ENCODE measurements around the gene LDLRAD3.
"Not testable (repeated sequence)": the region's sequence is repeated elsewhere in the genome, so short reads cannot be mapped to it uniquely, and the experiment has no call there.

The LDLRAD3 gene

DNA sequence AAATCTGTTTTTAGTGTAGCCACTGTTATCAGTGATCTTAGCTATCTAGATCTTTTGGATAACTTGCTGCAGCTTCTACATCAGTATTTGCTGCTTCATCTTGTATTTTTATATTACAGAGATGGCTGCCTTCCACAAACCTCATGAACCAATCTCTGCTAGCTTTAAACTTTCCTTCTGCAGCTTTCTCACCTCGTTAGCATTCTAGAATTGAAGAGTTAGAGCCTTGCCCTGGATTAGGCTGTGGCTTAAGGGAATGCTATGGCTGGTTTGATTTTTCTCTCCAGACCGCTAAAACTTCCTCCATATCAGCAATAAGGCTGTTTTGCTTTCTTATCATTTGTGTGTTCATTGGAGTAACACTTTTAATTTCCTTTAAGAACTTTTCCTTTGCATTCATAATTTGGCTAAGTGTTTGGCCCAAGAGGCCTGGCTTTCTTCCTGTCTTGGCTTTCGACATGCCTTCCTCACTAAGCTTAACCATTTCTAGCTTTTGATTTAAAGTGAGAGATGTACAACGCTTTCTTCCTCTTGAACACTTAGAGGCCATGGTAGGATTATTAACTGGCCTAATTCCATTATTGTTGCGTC, 51.9 kb downstream of the LDLRAD3 start:
- no peak for DNase-seq

DNA sequence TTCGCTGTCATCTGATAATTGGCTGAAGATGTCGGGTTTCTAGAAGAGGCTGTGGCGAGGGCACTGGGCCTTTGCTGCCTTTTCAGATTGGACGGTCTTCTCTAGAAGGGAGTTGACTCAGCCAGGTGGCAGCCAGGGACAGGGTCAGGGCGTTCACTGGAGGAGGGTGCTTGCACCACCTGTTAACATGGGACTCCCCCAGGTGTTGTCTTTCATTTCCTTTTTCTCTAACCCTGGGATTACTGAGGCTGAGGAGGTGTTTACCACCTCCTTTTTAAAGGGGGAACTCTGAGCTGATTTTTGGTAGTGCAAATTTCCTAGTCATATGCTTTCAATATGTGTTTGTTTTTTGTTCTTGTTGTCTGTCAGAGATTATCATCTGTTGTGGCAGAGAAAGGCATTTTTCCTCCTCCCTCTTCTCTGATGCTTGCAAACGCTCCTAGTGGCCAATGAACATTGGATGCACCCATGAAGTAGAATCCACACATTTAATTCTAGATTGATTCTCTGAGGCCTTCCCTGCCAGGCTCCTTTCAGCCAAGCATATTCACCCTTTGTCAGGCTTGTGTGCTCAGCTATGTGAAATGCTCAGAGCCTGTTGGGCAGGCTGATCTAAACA, 54.1 kb downstream of the LDLRAD3 start:
- no peak for DNase-seq

DNA sequence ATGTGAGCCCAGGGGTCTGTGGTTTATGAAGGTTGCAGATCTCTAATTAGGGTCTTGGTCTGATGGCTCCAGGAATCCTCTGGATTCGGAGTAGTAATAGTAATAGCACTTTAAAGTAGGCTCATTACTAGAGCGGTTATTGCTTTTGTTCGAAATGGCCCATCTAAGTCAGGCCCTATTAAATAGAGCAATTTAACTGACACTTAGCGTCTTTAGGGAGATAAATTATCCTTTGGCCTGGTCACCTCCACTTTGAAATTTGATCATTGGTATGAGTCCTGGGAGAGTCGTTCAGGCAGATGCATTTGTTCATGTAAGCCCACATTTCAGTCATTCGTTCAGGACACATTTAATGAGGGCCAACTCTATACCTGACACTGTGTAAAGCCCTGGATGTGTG, 54.8 kb downstream of the LDLRAD3 start:
- no peak for DNase-seq

DNA sequence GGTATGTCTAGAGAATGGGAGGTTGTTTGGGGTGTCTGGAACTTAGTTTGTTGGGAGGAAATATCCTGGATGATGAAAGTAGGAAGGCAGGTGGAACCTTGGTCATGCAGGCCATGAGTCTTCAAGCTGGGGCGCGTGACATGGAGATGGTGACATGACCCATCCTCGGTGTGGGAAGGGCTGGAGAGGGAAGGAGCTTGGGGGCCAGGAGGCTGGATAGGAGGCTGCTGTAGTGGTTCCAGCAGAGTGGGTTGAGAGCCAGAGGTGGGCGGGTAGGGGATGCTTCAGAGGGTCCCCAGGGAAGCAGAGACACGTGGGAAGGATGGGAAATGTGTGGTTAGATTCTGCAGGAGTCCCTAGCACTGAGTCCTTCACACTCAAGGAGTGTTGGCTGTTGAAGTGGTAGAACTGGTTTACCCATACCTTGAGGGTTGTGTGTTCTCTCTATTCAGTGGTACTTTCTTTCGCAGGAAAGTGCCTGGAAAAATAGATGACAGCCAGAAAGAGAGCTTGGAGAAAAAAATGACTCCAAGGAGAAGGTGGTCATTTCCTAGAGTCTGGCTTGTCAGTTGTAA, 56.8 kb downstream of the LDLRAD3 start:
- DNase-seq, result no peak

DNA sequence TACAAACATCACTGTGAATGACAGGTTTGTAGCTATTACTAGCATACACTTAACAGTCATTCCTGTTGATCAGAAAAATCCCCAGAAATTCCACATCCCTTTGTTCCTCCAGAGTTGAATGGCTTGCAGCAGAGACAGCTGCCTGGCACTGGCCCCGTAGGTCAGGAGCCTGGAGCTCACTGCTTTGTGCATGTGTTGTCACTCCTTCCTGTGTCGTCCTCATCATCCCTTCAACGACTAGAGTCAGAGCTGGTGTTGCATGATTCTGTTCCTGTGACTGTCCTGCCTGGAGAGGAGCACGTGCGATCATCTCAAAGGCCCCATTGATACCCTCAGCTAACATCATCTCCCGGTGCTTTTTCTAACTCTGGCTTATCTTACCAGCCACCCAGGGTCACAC, 58.3 kb downstream of the LDLRAD3 start:
- DNase-seq, result no peak

DNA sequence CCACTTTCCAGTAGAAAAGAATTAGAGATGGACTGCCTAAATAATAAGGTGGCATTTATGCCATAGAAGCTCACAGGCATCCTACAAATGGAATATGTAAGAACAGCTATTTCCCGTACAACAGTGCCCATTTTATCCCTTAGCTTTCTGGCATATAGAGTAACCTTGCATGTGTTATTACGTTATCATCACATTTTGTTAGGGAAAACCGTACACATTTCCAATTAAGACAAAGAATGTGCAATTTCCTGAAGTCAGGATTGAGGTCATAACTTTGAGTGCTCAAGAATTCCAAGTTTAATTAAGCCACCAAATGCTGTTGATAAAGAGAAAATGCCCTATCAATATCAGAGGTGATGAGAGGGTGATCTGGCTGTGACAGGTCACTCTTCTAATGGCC, 58.9 kb downstream of the LDLRAD3 start:
- no peak for DNase-seq

DNA sequence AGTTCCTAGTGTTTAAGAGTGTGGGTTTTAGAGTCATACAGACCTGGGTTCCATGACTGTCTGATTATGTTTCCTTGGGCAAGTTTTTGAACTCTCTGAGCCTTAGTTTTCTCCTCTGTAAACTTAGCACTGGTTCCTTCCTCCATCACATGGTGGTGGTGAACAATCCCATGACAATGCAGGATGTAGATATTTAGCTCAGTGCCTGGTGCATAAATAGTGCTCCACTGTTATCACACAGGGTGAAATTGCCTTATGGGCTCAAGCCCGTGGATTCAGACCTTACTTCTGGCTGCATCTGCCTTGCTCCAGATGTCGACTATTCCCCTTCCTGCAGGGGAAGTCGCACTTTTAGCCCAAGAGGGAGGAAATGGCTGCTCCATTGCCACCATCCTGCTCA, 62.7 kb downstream of the LDLRAD3 start:
- no peak for DNase-seq

DNA sequence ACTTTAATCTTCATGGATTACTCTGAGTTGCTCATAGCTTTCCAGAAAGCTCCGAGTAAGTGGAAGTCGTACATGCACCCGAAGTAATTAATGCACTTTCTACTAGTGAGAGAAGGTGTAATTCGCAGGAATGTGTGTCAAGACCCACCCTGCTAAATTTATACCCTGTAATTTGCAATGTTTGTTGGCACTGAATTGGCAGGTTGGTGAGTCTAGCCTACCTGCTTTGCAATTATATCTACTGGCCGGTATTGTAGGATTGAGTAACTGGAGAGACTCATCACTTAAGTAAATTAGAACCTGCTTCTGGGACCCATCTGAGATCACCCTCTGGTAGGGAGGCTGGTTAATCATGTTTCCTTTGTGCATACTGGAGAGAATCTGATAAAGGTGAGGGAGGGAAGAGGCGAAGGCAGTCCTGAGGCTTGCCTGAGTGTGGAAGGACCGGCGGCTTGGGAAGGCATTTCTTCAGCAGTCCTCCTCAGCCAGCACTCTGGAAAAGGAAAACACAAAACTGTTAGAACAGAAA, 63.3 kb downstream of the LDLRAD3 start:
- DNase-seq, result no peak

DNA sequence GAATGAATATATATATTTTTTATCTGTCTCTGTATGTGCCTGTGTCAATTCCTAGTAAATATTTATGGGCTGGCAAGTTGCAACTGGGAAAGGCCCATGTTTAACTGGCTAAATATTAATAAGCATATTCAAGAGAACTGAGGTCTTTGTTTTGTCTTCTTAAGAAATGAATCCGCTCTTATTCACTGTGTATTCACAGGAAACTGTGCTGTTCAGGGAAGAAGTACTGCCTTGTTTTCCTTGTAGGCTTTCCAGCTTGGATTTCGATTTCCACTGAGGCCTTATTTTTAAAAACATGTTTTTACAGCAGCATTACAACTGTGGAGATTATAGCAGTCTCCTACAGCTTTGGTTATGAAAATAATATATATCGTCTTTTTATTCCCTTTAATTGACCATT, 64.7 kb downstream of the LDLRAD3 start:
- DNase-seq, result no peak

DNA sequence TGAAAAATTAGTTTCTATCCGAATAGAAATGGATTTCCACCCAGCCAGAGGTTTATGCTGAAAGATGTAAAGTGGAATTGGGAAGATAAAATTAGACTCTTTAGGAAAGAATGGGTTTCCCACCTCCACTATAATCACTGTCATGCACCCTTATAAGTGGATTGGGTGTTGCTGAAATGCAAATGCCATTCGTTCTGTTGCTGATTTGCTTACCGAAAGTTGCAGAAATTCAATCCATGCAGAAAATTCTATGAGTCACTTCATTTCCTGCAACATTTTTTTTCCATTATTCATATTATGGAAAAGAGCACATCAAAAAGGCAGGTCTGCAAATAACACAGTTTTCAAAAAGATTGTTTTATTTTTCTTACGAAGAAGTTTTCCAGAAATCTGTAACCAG, 65.6 kb downstream of the LDLRAD3 start:
- DNase-seq, result no peak

DNA sequence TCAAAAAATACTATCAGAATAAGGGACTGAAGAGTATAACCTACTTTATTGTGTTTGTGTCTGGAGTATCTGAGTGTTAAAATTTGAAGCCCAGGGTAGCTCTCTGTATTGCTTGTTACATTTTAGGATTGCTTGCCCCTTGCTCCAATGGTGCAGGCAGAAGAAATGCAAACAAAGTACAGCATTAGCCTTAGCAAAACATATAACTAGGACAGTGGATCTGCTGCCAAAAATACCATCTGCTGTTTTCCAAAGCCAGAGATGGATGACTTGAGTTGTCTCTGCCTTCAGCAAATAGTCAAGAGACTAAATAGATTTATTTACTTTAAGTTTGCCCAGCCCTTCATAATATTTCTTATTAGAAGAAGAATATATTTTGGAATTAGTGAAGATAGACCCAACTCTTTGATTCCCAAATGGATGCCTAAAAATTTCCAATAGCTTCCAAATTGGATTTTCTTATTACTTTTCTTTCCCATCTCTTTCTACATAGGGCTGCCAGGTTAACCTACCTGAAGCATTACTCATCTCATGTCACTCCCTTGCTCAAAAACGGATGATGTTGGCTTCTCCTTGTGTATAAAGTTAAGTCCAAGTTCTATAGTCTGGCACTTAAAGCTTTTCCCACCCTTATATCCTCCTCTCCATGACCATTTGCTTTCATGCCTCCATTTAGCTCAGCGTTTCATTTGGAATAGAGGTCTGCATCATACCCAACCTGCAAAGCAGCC, 66.3 kb downstream of the LDLRAD3 start:
- no peak for DNase-seq

DNA sequence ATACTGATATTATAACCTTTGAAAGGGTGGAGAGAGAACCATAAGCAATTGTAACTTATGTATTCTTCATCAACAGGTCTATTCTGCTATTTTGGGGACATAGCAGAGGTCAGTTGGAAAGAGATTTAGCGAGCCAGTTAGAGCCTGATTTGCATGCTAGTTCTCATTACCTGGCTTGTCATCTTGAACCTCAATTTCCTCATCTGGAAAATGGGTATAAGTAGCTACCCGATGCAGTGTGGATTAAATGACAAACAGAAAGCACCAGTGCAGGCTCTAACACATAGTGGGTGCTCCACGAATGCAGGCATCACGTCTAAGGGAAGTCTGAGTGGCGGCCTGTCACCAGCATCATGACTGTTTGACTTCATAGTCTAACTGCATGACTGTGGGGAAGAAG, 67.7 kb downstream of the LDLRAD3 start:
- no peak for DNase-seq

DNA sequence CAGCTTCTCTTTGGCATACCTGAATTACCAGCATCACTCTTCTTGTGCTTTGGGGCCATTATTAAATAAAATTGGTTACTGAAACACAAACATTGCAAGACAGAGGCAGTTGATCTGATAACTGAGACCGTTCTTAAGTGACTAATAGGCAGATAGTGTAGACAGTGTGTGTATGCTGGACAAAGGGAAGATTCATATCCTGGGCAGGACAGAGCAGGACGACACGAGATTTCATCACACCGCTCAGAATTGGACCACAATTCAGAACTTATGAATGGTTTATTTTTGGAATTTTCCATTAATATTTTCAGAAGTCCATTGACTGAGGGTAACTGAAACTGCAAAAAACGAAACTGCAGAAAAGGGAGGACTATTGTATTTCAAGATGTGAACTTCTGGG, 68.6 kb downstream of the LDLRAD3 start:
- DNase-seq, result no peak

DNA sequence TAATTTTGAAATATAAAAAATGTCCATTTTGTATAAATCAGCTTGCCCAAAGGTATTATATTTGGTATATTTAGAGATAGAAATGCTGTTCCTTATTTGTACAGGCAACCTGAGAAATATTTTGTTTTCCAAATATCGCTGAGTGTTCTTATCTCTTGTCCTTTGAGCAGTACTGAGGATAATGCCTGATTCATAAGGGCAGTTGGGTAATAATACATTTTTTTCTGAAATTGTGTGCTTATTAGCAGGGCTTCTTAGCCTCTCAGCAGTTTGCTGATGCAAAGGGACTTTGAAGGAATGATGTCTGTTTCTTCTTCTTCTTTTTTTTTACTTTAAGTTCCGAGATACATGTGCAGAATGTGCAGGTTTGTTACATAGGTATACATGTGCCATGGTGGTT, 69.1 kb downstream of the LDLRAD3 start:
- no peak for DNase-seq

DNA sequence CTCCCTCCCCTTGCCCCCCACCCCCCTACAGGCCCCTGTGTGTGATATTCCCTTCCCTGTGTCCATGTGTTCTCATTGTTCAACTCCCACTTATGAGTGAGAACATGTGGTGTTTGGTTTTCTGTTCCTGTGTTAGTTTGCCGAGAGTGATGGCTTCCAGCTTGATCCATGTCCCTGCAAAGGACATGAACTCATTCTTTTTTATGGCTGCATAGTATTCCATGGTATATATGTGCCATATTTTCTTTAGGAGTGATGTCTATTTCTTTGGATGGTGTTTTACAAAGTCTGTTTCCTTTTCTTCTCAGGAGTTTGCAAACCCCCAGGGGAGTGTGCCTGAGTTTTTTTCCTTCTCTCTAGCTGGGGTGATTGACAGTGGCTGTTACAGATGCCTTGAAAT, 69.6 kb downstream of the LDLRAD3 start:
- DNase-seq, result not testable (repeated sequence)

DNA sequence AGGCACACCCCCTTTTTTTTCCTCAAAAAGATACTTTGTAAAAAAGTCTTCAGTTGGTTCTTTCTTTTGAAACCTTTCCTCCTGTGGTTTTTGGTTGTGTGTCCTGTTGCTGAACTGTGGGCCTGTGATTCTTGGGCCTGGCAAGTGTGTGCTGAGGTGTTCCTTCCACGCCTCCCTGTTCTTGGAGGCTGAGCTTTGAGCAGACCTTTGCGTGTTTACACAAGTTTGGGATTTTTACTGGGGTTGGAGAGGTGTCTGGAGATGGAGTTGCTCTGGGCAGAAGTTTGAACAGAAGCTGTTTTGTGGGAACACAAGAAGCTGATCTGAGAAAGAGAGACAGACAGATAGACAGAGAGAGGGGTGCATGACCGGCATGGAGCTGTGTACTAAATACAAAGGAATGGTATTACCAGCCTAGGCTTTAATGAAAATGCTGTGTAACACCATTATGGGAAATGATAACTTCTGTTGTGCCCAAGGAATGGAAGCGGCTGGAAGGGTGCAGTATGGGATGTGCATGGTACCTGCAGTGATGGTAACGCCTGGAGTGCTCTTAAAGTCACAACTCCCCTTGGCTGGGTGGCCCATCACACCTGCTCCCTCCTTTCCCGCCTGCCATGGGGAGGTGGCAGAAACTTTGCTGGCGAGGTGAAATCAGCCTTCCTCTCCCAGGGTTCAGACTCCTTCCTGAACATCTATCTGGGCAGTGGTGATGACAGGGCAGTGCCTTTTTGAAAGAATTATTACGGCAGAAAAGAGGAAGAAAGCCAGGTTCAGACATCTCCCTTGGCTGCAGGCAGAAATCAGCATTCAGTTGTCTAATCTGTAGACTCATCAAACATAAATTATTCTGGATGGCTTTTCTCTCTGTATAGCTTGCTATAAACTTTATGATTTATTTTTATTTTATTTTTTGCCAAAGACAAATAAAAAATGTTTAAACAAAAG, 70.4 kb downstream of the LDLRAD3 start:
- DNase-seq, result no peak

DNA sequence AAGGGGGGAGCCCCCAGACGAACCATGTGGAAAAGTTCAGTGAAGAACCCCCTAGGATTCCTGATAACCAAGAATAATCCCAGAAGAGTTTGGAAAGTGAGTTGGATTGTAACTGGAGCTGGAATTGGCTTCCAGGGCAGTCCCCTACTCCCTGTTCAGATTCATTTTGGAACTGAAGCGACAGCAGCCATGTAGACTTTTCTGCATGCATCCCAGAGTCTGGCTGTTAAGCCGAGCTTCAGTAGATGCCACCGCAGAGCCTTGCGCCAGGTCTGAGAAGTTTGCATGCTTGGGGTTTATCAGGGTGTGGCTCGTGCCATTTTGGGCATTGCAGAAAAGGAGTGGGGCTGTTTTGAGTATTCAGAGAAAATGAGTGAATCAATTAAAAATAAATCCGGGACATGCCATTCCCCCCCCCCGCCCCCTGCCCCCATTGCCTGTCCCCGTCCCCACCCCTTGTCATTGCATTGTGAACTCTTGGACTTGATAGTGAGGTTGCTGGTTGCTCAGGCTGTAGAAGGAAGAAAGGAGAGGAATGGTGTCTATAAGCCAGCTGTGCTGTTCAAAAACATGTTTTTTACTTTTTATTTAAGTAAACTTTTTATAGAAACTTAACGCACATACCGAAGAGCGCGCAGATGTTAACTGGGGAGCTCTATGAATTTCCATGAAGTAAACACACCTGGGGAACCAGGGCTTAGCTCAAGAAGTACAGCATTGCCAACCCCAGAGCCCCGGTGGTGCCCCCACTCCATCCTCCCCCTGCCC, 71.2 kb downstream of the LDLRAD3 start:
- no peak for DNase-seq

DNA sequence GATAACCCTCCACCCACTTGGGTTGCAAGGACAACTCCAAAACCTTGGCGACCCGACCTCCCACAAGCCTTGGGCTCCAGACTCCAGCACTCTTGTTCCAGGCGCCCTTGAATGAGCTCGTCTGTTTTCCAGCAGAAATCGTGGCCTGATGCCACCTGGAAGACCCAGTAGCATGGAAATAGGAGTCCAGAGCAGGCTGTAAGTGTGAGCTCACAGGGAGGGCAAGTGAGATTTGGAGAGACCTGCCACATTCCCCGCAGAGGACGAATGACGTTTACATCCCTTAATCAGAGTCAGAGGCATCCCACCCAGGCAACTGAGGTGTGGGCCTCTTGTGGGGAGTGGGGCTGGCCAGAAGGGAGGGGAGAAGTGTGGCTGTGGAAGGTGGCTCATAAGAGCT, 71.9 kb downstream of the LDLRAD3 start:
- no peak for DNase-seq

DNA sequence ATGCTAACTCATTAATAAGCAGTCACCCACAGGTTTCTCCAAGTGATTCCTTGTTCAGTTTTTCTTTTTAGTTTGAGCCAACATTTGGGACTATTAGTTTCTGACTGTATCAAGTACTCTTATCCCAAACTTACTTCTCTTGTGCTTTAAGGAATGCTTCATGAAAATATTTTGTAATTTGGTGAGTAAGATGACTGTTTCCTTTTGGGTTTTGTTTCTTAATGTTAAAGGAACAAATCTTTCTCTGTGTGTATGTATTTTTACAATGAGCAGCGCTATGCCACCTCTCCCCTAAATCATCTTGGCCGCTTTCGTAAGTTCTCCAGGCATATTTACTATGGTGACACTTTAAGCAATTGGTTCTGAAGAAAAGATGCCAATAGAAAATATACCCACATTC, 72.4 kb downstream of the LDLRAD3 start:
- DNase-seq, result no peak

DNA sequence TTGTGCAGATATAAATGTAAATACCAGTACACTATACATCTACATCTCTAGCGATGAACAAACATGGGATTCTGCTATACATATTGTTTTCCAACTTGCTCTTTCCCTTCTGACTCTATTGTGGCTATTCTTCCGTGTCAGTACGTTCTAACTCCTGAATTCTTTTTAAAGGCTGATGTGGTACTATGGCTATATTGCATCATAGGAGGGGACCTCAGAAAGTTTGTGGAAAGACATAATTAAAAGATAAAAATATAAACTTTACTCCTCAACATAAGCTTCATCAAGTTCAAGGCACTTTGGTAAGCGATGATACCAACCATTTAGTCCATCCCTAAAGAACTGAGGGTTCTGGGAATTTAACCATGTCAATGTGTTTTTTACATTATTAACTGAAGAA, 72.8 kb downstream of the LDLRAD3 start:
- no peak for DNase-seq

DNA sequence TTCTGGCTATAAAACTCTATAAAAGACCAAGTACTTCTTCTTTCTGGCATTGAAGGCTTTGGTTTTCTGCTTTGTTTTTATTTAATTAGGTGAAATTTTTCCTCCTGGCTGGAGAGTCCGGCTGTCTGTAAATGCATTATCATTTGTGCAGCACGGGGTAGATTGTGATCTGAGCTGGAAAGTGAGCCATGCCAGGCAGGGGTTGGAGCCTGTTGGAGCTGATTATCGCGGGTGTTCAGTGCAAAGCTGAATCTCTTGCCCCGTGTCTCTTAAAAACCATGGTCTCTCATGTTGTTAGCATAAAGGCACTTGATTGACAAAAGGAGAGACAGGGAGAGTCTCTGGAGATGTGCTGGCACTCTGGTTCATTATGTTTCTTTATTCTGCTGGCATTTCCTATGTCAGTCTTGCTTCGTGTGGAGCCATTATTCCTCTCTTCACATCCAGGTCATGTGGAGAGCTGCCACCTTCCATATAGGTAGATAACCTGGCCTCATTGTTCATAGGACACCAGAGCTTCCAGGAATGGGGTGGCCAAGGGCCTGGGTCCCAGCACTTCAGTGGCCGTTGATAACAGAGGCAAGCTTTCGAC, 75.2 kb downstream of the LDLRAD3 start:
- DNase-seq, result no peak

DNA sequence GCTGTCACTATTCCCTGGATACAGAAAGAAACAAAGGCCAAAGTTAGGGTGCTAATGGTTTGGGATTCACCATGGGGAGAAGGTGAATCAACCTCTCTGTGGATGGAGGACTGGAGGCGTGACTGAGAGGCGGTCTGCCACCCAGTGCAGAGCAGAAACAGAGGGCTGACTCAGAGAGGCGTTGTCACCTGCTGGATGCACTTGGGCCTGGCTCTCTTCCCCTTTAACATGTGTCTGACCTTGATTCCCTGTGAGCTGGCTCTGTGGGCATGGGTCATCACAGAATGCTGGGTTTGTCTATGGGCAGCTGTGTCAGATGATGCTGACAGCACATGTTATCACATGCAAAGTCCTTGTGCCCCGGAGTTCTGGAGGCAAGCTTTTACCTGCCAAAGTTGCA, 75.9 kb downstream of the LDLRAD3 start:
- DNase-seq, result no peak
